ENCODE results near the gene SMG1.

DNA sequence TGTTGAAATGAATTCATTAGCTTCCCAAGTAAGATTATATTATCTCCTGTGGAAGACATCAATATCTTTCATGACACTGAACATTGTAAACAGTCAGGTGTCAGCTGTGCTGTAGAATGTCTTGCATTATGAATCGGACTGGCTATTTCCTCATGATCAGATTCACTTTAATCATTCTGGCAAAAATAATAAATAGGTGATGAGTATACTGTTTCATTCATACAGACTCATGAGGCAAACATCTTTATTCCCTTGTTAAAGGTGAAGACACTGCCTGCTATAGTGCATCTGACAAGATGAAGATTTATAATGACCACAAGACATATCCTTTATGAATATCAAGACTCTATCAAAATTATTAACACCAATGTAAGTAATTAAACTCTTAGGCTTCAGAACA is 73.6 kb downstream of the SMG1 start:
- TF ChIP-seq, protein P1, sequence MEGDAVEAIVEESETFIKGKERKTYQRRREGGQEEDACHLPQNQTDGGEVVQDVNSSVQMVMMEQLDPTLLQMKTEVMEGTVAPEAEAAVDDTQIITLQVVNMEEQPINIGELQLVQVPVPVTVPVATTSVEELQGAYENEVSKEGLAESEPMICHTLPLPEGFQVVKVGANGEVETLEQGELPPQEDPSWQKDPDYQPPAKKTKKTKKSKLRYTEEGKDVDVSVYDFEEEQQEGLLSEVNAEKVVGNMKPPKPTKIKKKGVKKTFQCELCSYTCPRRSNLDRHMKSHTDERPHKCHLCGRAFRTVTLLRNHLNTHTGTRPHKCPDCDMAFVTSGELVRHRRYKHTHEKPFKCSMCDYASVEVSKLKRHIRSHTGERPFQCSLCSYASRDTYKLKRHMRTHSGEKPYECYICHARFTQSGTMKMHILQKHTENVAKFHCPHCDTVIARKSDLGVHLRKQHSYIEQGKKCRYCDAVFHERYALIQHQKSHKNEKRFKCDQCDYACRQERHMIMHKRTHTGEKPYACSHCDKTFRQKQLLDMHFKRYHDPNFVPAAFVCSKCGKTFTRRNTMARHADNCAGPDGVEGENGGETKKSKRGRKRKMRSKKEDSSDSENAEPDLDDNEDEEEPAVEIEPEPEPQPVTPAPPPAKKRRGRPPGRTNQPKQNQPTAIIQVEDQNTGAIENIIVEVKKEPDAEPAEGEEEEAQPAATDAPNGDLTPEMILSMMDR (IDR thresholded peaks at IDR 0.05) = no peak
- no peak for TF ChIP-seq POLR2A (IDR thresholded peaks at IDR 0.05)

Measured in uterus (tissue), 2 donors.